Panc1 (cell line): ENCODE measurements around the gene STKLD1.

Source experiments
- POLR2AphosphoS5 ChIP-seq: IDR thresholded peaks from 2 replicates; pipeline ENCODE4 v1.6.1; 2012; ENCODE audit warnings: mild to moderate bottlenecking, low read depth, low read length, moderate library complexity
- TF ChIP-seq, protein P1 (sequence below): fragments of 450-650 bp; IDR thresholded peaks from 2 replicates; pipeline ENCODE4 v1.5.1; 2017; ENCODE audit warnings: mild to moderate bottlenecking

DNA sequence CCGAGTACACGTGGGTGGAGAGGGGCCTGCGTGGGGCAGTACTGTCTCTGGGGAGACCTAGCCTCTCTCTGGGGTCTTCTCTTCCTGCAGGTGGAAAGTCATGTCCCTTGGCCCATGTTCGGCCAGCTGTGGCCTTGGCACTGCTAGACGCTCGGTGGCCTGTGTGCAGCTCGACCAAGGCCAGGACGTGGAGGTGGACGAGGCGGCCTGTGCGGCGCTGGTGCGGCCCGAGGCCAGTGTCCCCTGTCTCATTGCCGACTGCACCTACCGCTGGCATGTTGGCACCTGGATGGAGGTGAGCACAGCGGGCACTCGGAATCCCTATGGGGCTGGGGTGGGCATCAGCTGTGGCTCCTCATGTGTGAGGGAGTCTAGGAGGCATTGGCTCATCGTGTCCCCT, 78.2 kb downstream of the STKLD1 start:
- TF ChIP-seq, protein P1, sequence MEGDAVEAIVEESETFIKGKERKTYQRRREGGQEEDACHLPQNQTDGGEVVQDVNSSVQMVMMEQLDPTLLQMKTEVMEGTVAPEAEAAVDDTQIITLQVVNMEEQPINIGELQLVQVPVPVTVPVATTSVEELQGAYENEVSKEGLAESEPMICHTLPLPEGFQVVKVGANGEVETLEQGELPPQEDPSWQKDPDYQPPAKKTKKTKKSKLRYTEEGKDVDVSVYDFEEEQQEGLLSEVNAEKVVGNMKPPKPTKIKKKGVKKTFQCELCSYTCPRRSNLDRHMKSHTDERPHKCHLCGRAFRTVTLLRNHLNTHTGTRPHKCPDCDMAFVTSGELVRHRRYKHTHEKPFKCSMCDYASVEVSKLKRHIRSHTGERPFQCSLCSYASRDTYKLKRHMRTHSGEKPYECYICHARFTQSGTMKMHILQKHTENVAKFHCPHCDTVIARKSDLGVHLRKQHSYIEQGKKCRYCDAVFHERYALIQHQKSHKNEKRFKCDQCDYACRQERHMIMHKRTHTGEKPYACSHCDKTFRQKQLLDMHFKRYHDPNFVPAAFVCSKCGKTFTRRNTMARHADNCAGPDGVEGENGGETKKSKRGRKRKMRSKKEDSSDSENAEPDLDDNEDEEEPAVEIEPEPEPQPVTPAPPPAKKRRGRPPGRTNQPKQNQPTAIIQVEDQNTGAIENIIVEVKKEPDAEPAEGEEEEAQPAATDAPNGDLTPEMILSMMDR: no peak
- no peak for TF ChIP-seq POLR2AphosphoS5
